Cerebellar nuclear complex (tissue), 1 donor: ENCODE data around the gene NRCAM.
"Not testable (repeated sequence)": the region's sequence is repeated elsewhere in the genome, so short reads cannot be mapped to it uniquely, and the experiment has no call there.

Experiments
- DNase-seq, 2 experiments: peaks; one replicate each; lab custom pipeline; 2025; lab: John Stamatoyannopoulos, UW

The NRCAM gene

DNA sequence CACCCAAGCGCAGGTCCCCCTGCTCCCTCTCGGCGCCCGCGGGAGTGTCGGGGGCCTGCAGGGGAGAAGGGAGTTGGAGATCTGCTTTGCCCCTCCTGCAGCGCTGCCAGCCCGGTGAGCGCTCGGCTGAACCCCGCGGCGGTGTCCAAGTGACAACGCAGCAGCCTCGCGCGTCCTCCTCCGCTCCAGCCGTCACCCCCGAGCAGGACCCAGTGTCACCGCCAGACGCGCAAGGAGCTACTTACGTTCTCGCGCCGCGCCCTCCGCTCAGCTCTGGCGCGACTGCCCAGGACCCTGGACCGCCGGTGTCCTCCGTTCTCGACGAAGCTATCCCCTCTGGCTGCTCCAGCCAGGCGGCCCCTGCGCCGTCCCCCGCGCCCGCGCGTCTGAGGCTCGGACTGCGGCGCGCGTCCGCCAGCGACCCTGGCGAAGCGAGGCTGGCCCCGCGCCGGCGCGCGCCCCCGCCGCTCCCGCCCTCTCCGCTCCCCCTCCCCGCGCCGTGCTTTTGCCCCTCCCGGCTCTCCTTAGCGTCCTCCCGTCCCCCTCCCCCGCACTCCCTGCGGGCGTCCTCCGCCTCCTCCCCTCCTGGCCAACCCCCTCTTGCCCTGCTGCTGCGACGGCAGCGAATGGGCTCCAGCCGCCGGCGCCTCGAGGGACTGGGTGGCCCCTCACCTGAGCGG, at the start of gene NRCAM:
NRCAM (minus strand) TSS at position 439 of the 680 bp plus-strand sequence. CDS start 216,372 bp downstream, outside the sequence.
- no peak for DNase-seq

DNA sequence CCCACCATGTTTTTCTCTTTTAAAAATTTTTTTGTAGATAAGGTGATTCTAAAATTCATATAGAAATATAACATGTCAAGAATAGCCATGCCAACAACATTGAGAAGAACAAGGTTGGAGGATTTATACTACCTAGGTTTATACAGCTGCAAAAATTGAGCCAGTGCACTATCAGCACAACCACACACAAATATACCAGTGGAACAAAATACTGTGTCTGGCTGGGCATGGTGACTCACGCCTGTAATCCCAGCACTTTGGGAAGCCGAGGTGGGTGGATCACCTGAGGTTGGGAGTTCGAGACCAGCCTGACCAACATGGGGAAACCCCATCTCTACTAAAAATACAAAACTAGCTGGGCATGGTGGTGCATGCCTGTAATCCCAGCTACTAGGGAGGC, 48.3 kb upstream of the NRCAM start:
- not testable (repeated sequence) for DNase-seq

DNA sequence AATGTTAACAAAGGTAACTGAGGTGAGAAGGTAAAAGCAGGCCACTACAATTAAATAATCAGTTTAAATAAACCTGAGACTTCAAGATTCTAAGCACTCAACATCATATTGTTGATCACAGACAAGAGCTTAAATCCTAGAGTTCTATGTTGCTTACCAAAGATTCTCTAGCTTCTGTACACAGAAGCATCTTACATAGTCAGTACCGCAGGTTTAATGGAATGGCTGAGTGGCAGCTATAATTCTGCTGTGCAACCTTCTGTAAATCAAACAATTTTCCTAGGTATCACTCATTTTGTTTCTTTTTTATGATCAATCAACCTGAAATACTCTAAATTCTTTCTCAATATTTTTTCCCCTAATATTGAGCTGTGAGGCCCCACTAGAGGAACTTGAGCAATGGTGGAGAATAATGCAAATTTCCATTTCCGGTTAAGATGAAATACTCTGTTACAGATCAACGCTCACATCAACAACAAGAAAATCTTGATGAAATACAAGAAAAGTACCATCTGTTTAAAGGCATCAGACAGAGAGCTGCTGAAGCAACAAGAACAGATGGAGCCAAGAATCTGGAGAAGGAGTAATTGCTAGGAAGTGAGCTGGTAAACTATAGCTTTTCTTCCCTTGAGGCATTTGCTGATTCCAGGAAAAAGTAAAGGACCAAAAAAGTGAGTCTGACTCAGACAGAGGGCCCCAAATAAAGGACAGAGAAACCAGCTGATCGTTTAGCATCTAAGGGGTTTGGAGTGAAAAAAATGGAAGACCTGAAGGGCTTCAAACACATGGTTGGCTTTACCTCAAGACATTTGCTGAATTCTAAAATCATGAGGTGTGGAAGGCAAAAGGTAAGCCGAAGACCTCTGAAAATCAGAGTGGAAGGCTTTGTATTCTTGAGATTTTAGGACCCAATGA, 47.1 kb upstream of the NRCAM start:
- DNase-seq, result no peak

DNA sequence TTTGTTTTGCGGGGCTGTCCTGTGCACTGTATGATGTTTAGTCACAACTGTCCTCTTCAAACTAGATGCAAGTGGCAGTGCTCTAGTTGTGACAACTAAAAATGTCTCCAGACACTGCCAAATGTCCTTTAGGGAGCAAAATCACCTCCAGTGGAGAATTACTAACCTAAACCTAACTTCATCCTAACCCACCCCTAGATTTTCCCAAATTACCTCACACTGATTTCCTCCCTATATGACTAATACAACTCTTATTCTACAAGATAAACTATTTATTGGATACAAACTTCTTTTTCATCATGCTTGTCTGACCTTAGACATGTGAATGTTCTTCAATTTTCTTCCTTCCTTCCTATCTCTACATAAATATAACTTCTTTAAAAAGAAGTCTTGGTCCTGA, 43.3 kb upstream of the NRCAM start:
- DNase-seq, result no peak

DNA sequence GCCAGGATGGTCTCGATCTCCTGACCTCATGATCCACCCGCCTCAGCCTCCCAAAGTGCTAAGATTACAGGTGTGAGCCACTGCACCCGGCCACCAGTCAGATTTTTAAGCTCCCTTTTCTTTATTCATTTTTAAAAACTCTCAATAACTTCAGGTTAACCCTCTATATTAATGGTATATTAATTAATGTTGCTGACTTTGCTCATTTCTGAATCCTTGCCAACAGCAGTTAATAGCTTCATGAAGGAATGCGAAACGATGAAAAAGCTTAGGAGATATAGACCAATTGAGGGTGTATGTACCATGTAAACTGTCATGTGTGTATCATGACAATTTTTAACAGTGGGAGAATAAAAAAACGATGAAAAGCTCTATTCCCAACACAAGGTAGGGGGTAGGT, 42.2 kb upstream of the NRCAM start:
- DNase-seq, result no peak

DNA sequence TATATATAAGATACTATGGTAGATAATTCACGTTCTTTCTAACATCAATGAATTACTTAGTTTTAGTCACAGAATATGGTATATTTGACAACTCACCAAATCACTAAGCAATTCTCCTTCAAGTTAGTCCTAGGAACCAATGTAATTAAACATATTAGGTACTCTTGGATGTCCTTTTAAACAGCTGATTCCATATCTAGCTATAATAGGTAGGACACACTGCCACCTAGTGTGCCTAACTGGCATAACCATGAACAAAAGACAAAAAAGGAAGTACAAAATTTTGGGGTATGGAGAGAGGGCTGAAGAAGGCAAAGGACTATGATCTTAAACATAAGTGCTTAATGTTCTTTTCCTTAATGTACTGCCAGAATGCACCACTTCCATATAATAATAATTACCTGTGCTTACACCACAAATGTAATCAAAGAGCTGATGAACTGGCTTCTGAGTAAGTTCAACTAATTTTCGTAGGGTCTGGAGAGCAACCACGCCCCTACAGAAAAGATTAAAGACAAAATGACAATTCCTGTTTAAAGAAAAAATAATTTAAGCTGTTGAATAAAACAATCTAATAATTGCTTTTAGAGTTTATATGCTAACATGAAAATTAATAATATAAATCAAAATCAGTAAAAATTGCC, 41.0 kb upstream of the NRCAM start:
- DNase-seq, result peak in 1 of 2 experiments; percentile 14

DNA sequence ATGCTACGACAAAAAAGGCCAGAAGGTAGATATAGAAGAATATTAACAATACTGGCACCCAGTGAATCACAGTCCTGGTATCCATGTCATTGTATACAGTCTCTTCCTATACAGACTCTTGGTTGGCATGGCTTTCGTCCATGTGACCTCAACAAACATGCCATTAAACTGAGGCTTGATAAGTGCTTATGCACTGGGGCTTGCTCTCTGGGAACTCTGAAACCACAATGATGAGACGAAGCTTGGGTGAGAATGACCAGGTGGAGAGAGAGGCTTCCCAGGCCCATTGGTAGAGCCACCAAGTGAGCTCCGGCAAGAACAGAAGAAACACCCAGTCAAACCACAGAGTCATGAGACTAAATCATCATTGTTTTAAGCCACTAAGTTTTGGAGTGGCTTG, 36.5 kb upstream of the NRCAM start:
- no peak for DNase-seq

DNA sequence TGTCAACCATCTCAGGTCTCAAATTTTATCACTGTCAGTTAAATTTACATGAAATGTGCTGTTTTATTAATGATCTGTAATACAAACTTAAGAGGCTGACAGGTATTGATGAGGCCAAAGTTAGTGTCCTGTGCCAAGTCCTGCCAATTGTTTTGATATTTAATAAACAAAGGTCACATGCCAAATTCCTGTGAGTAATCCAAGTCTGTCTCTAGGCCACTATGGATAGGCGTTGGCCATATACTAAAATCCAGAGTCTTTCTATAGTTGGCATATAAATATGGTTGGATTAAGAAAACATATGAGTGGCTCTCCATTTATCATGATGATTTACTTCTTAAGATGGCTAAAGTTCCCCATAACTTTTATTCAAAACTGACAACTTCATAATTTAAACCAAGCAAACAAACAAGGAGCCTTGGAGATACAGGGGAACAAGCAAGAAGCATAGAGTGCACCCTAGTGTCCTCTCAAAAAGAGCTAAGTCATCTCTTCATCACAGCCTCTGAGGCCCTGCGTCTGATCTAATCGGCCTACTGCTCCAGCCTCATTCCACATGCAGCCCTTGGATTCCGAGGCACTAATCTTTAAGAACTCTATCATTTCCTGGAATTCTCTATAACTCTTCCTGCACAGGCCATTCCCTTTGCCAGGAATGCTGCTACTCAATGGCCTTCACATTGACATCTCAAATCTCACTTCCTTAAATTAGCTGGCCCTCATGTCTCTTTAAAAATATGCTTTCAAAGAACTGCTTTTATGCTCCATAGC, 32.7 kb upstream of the NRCAM start:
- DNase-seq, result no peak

DNA sequence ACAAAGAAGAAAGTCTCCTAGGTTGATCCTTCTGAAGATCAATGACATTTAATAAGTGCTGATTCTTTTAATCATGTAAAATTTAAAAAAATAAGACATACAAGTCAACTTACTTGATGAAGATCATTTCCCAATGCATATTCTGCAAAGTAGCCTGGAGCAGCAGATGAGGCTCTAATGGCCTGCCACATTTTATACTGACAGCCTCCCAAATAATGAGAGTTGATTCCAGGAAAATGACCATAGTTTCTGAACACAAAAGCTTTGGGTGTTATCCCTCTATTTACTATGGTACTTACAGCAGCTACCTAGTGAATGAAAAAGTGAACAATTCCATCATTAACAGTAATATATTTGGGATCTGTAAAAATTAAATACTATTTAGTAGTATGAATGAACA, 31.4 kb upstream of the NRCAM start:
- no peak for DNase-seq

DNA sequence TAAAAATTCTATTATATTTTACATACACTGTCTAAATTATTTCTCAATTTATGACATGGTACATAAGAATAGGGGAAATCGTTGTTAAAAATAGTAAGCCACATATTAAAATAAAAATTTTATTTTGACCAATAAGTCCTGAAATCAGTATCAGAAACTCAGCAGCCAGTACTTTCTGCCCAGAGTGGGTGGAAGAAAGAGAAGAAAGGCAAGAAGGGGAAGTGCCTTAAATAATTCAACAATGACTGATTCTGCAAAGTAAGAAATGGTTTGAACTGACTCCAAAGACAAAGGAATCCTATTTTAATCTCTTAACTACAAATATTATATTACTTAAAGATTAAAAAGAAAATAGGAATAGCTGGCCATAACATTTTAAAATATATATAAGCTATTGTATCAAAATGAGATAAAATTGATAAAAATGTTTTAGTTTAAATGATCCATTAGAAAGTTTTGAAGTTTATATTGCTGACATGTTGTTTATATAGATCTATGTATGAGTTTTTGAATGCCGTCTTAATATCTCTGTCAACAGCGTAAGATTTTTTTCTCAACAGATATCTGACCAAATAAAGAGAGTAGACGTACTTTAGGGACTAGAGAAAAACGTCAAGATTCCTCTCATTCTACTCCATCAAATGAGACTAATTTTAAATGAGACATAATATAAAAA, 30.2 kb upstream of the NRCAM start:
- no peak for DNase-seq

DNA sequence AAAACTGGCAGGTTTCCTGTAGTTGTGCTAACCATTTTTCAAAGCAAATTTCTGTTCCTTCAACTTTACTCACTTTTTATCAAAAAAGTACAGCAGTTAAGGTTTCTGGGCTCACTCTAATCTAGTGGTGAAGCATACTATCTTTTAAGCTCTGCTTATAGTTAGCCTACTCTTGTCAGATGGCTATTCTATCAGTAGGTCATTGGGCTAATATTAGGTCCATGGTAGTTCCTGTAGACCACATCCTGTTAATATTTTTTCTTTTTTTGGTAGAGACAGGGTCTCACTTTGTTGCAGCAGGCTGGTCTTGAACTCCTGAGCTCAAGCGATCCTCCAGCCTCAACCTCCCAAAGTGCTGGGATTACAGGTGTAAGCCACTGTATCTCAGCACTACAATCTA, 27.9 kb upstream of the NRCAM start:
- no peak for DNase-seq

DNA sequence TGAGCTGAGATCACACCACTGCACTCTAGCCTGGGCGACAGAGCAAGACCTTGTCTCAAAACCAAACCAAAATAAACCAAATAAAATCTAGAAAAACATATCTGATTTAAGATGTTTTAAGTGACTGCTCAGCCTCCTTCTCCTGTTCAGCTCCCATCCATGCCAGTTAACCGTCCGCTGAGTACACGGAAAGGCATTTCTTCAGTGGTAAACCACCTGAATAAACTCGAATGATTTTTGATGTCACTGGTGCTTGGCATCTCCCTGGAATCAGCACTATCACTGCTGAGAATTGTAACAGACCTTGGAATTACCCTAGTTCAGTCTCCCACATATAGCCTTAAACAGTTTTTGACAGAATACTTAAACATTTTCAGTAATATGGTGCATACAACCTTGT, 24.1 kb upstream of the NRCAM start:
- no peak for DNase-seq

DNA sequence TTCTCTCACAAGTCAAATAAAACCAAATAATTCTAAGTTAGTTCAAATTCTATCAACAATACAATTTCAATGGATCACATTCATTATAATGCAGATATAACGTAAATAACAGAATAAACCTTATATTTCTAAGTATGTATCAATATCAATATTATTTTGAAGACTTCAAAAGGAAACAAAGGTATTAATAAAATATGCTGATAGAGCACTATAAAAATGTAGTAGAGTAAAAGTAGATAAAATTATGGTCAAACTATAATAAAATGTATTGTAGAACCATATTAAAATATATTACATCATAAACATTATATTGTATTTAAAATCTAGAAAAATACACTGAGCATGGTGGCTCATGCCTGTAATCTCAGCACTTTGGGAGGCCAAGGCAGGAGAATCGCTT, 23.5 kb upstream of the NRCAM start:
- no peak for DNase-seq

DNA sequence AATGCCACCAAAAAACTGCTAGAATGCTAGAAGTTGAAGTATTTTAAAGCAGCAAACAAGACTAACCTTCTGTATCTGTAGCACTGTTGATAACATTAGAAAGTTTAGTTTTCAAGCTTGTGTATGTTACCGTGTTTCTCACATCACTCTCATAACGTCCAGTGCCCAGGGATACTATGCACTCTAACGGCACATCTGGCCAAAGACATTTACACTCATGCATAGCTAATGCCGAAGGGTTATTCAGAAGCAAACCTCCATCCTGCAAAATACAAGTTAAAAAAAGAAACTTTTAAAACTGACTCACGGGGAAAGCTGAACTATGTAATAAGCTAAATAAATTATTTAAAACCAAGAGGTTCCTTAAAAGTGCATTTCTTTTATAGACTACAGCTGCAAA, 22.9 kb upstream of the NRCAM start:
- no peak for DNase-seq

DNA sequence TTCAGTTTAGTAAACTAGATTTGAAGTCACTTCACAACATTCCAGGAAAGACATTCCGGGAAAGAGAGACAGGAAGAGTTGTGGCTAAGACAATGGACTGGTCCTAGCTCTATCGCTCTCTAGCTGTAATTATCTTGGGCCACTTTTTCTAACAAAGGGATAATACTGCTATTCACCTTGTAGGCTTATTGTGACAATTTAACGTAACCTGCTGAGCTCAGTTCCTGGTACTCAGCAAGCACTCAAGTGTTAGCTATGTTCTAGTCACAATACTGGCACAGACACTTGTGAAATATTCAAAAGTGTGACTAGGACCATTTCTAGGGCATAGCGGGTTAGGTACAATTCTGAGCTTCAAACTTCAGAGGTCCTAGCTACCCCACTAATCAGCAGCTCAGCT, 12.0 kb upstream of the NRCAM start:
- no peak for DNase-seq

DNA sequence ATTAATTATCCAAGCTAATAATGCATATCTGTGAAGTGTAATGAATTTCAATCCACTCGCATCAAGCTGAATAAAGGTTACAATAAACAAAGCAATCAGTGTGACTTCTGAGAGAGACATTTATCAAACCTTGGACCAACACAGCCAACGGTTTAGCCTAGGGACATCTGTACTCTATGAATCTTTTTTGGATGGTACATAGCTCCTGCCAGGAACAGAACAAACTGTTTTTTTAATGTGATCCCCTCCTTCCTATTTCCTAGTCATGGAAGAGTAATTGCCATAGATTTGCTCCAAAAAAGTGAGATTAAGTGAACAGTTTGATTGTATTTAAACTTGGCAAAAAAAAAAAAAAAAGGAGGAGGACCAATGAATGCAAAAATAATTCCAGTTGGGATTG, 11.2 kb upstream of the NRCAM start:
- DNase-seq, result no peak

DNA sequence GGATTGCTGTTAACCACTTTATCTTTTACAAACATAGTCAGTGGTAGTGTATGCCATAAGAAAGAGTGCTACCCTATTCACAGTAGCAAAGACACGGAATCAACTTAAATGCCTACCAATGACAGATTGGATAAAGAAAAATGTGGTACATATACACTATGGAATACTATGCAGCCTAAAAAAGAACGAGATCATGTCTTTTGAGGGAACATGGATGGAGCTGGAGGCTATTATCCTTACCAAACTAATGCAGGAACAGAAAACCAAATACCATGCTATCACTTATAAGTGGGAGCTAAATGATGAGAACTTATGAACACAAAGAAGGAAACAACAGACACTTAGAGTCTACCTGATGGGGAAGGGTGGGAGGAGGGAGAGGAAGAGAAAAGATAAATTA, 10.1 kb upstream of the NRCAM start:
- DNase-seq, result not testable (repeated sequence)

DNA sequence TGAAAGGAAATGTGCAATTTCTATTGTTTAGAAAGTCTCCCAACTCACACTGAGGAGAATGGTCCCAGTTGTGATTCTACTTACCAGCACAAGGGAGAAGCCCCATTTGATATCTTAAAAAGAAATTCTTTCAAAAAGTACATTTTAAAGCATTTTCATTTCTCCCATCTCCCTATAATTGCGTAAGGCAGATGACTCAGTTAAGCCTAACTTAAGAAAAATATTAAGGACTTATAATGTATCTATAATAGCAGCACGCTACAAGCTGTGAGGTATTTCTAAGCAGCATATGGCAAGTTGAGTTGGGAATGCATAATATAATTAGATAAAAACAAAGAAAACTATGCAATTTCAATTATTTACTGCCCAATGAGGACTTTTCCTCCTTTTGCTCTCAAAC, 8.5 kb upstream of the NRCAM start:
- DNase-seq, result no peak

DNA sequence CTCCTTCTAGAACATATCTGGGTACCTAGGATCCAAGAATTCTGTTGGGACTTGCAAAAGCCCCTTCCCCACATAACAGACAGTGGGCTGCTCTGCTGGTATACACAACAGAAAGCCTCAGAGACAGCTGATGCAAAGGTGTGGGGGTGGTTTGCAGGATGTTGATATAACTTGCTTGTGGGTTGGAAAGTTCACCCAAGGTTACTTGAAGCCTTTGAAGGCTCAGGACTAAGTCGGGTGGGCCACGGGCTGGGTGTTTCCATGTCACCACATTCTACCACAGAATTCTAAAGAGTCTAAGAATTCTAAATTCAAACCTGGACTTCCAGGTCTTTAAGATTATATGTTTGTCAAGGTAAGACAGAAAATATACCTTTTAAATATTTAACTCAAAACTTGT, 7.4 kb upstream of the NRCAM start:
- no peak for DNase-seq

DNA sequence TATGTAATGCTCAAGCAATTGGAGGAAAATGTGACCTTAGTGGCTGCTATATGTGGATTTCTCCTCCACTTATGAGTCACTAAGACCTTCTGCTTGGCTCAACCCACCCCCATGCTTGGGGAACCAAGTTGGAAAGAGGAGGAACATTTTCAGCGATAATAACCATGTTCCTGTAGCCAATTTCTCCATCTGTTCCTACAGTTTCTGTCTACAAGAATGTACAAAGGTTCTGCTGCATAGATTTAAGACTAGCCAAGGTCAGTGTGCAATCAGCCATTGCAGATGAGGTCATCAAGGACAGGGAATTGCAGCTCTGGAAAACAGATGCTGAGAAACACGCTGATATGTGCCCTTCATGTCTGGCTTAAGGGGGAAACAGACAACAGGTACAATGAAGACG, 5.6 kb upstream of the NRCAM start:
- no peak for DNase-seq

DNA sequence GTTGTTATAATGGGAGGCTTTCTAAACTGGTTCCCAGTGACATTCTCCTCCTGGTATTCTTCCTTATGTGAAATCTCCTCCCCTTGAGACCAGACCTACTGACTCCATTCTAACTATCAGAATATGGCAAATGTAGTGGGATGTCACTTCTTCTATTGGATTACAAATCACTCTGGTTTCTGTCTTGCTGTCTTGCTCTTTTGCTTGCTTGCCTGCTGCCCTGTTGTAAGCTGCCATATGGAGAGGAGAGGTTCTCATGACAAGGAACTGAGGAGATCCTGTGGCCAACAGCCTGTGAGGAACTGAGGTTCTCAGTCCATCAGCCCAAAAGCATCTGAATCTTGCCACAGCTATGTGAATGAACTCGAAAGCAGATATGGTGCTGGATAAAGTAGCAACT, 4.7 kb upstream of the NRCAM start:
- DNase-seq, result no peak
